Dendritic cell treated with granulocyte-macrophage colony-stimulating factor and Interleukin-4, amounts not matched to agents 40 ng/mL and 50 ng/mL, for 4 days (primary cell): ENCODE measurements around the gene ASB2.

Source experiments
- H3K27ac Mint-ChIP-seq: one replicate; pipeline ENCODE4 v1.8.0; 2022; ENCODE audit warnings: mild to moderate bottlenecking, mixed read lengths
- H3K27me3 Mint-ChIP-seq: one replicate; pipeline ENCODE4 v1.8.0; 2022; ENCODE audit warnings: mild to moderate bottlenecking, mixed read lengths
- H3K36me3 Mint-ChIP-seq: one replicate; pipeline ENCODE4 v1.8.0; 2022; ENCODE audit warnings: low read depth, mixed read lengths
- H3K4me1 Mint-ChIP-seq: one replicate; pipeline ENCODE4 v1.8.0; 2022; ENCODE audit warnings: low read depth, mixed read lengths
- H3K4me3 Mint-ChIP-seq: one replicate; pipeline ENCODE4 v1.8.0; 2022; ENCODE audit warnings: mild to moderate bottlenecking, moderate library complexity, mixed read lengths
- H3K9me3 Mint-ChIP-seq: one replicate; pipeline ENCODE4 v1.8.0; 2022; ENCODE audit warnings: mixed read lengths
- intact Hi-C: fragments of 100-400 bp; cut with micrococcal nuclease; formaldehyde crosslinking; loops from one replicate; pipeline ENCODE4 v1.15.0; 2022

The ASB2 gene

GRCh38 chr14:94010625-94011024 lies 34.3 kb upstream of the ASB2 start:
- H3K27me3 Mint-ChIP-seq = peaks cover 18% of the 10 kb centered on the region
- intact Hi-C loops = no loop called here

GRCh38 chr14:94009767-94010166 lies 33.4 kb upstream of the ASB2 start:
- H3K9me3 Mint-ChIP-seq = no peaks in the 10 kb centered on the region
- intact Hi-C loops = no loop called here
- H3K4me1 Mint-ChIP-seq = no peaks in the 10 kb centered on the region
- no peak overlapping the region for H3K4me3 Mint-ChIP-seq
- H3K27ac Mint-ChIP-seq = no peak overlapping the region
- peaks cover 22% of the 10 kb centered on the region for H3K27me3 Mint-ChIP-seq
- H3K36me3 Mint-ChIP-seq = no peaks in the 10 kb centered on the region

More at GRCh38 chr14:94010625-94011024, 34.3 kb upstream of the ASB2 start:
- Mint-ChIP-seq H3K4me3 (no peak overlapping the region), H3K9me3 (no peaks in the 10 kb centered on the region), H3K36me3 (no peaks in the 10 kb centered on the region), H3K27ac (no peak overlapping the region), H3K4me1 (no peaks in the 10 kb centered on the region)

- no peaks in the 10 kb centered on the region for H3K4me1 Mint-ChIP-seq
- no peak overlapping the region for H3K4me3 Mint-ChIP-seq
- peaks cover 28% of the 10 kb centered on the region for H3K27me3 Mint-ChIP-seq
- no peak overlapping the region for H3K27ac Mint-ChIP-seq
- no peaks in the 10 kb centered on the region for H3K36me3 Mint-ChIP-seq
- H3K9me3 Mint-ChIP-seq = no peaks in the 10 kb centered on the region
- intact Hi-C loops = no loop called here
Observed at GRCh38 chr14:94008234-94008633, 31.9 kb upstream of the ASB2 start.

GRCh38 chr14:94005324-94006073 lies 29.1 kb upstream of the ASB2 start:
- Mint-ChIP-seq H3K36me3 (no peaks in the 10 kb centered on the region), H3K4me1 (no peaks in the 10 kb centered on the region), H3K27ac (no peak overlapping the region), H3K27me3 (peaks cover 40% of the 10 kb centered on the region), H3K9me3 (no peaks in the 10 kb centered on the region), H3K4me3 (no peak overlapping the region)
- intact Hi-C loops = no loop called here

- Mint-ChIP-seq H3K27ac (no peak overlapping the region), H3K4me1 (no peaks in the 10 kb centered on the region), H3K4me3 (no peak overlapping the region), H3K27me3 (peaks cover 33% of the 10 kb centered on the region), H3K9me3 (no peaks in the 10 kb centered on the region), H3K36me3 (no peaks in the 10 kb centered on the region)
- intact Hi-C loops = no loop called here
Observed at GRCh38 chr14:94004015-94004414, 27.6 kb upstream of the ASB2 start.

- H3K36me3 Mint-ChIP-seq = no peaks in the 10 kb centered on the region
- no peak overlapping the region for H3K27ac Mint-ChIP-seq
- intact Hi-C loops = no loop called here
- peaks cover 34% of the 10 kb centered on the region for H3K27me3 Mint-ChIP-seq
- no peak overlapping the region for H3K4me3 Mint-ChIP-seq
- peaks cover under 1% of the 10 kb centered on the region for H3K4me1 Mint-ChIP-seq
- no peaks in the 10 kb centered on the region for H3K9me3 Mint-ChIP-seq
Observed at GRCh38 chr14:94003397-94003796, 27.0 kb upstream of the ASB2 start.

GRCh38 chr14:94001501-94002396 lies 25.4 kb upstream of the ASB2 start:
- H3K27ac Mint-ChIP-seq = no peak overlapping the region
- intact Hi-C loops = loop anchor here (1.0 kb wide), 1 partner anchor 62 kb away; no protein-coding TSS in a partner anchor
- no peak overlapping the region for H3K4me3 Mint-ChIP-seq
- no peaks in the 10 kb centered on the region for H3K36me3 Mint-ChIP-seq
- peaks cover 39% of the 10 kb centered on the region for H3K27me3 Mint-ChIP-seq
- H3K4me1 Mint-ChIP-seq = peaks cover 6% of the 10 kb centered on the region
- no peaks in the 10 kb centered on the region for H3K9me3 Mint-ChIP-seq

GRCh38 chr14:94001016-94001415 lies 24.6 kb upstream of the ASB2 start:
- Mint-ChIP-seq H3K27ac (no peak overlapping the region), H3K4me1 (peaks cover 6% of the 10 kb centered on the region), H3K9me3 (no peaks in the 10 kb centered on the region), H3K36me3 (no peaks in the 10 kb centered on the region), H3K27me3 (peaks cover 45% of the 10 kb centered on the region), H3K4me3 (no peak overlapping the region)
- intact Hi-C loops = loop anchor here (1.0 kb wide), 1 partner anchor 62 kb away; no protein-coding TSS in a partner anchor

GRCh38 chr14:94000267-94000666 lies 23.9 kb upstream of the ASB2 start:
- Mint-ChIP-seq H3K27ac (no peak overlapping the region), H3K4me1 (peaks cover 6% of the 10 kb centered on the region), H3K36me3 (no peaks in the 10 kb centered on the region), H3K4me3 (no peak overlapping the region), H3K27me3 (peaks cover 50% of the 10 kb centered on the region), H3K9me3 (no peaks in the 10 kb centered on the region)
- intact Hi-C loops = no loop called here

- intact Hi-C loops = no loop called here
- Mint-ChIP-seq H3K27me3 (peaks cover 52% of the 10 kb centered on the region), H3K27ac (no peak overlapping the region), H3K36me3 (no peaks in the 10 kb centered on the region), H3K9me3 (no peaks in the 10 kb centered on the region), H3K4me1 (peaks cover 6% of the 10 kb centered on the region), H3K4me3 (no peak overlapping the region)
Observed at GRCh38 chr14:93999573-93999972, 23.2 kb upstream of the ASB2 start.

GRCh38 chr14:93998871-93999403 lies 22.6 kb upstream of the ASB2 start:
- H3K9me3 Mint-ChIP-seq = no peaks in the 10 kb centered on the region
- H3K36me3 Mint-ChIP-seq = no peaks in the 10 kb centered on the region
- intact Hi-C loops = no loop called here
- H3K27ac Mint-ChIP-seq = no peak overlapping the region
- no peak overlapping the region for H3K4me3 Mint-ChIP-seq
- peaks cover 8% of the 10 kb centered on the region for H3K4me1 Mint-ChIP-seq
- peaks cover 48% of the 10 kb centered on the region for H3K27me3 Mint-ChIP-seq

- Mint-ChIP-seq H3K27me3 (peaks cover 45% of the 10 kb centered on the region), H3K4me3 (no peak overlapping the region), H3K9me3 (no peaks in the 10 kb centered on the region), H3K27ac (no peak overlapping the region), H3K4me1 (peaks cover 12% of the 10 kb centered on the region), H3K36me3 (no peaks in the 10 kb centered on the region)
- intact Hi-C loops = no loop called here
Observed at GRCh38 chr14:93997916-93998870, 21.8 kb upstream of the ASB2 start.

- Mint-ChIP-seq H3K27me3 (peaks cover 48% of the 10 kb centered on the region), H3K27ac (no peak within 1 kb of the TSS)
Observed at GRCh38 chr14:93997082-93997481, 20.7 kb upstream of the ASB2 start, which contains the start of gene CCDC197. TSS of gene CCDC197 (plus strand) at chr14:93997301. CDS start at chr14:93998132, 831 bp downstream.

More at GRCh38 chr14:93997082-93997481, 20.7 kb upstream of the ASB2 start, which contains the start of gene CCDC197:
- intact Hi-C loops = no loop called here
- H3K4me3 Mint-ChIP-seq = no peak within 1 kb of the TSS
- no peaks in the 10 kb centered on the region for H3K36me3 Mint-ChIP-seq
- H3K9me3 Mint-ChIP-seq = no peaks in the 10 kb centered on the region
- peaks cover 12% of the 10 kb centered on the region for H3K4me1 Mint-ChIP-seq
